Measurements from ENCODE around the gene SSBP2.

The SSBP2 gene

DNA sequence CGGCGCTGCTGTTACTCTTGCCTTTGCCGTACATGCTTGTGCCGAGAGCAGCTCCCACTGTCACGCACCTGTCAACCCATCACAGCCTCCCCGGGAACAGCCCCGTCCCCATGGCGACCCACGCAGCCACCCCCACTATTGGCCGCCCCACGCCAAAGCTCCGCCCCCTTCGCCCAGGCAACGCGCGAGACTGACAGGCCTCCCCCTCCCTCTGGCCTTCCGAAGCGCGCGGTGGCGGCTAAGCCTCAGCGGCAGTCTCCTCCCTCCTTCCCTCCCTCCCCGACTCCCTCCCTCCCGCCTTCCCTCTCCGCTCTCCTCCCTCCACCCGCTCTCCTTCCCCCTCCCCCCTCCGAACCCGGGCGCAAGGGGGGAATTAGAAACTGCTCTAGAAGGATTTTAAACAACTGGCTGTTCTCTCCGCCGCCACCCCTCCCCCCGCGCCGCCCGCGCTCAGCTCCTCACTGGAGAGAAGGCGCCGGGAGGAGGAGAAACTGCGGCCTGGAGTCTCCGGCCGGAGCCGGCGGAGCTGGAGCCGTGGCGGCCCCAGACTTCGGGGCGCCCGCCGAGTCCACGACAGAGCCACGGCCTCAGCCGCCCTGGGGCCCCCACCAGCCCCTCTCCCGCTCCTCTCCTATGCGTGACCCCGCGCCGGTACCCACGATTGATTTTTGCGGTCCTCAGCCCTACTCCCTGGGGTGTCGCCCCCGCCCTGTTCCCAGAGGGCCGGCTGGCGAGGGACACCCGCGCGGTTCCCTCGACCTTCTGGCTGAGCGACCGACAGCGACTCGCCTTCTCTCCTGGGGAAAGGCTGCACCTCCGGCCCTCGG, at the start of gene SSBP2:
Gene SSBP2, minus strand, starts transcription at position 89 of the 827 bp plus-strand sequence. Its CDS starts 55 bp downstream, at position 34.
- peaks cover 53% of the 10 kb centered on the region for H3K4me1 ChIP-seq (ENCODE audit: control insufficient read depth, insufficient read depth, low read length)
- peak within 1 kb of the TSS; percentile 96 for H3K4me3 ChIP-seq (ENCODE audit: low read depth, low read length)

DNA sequence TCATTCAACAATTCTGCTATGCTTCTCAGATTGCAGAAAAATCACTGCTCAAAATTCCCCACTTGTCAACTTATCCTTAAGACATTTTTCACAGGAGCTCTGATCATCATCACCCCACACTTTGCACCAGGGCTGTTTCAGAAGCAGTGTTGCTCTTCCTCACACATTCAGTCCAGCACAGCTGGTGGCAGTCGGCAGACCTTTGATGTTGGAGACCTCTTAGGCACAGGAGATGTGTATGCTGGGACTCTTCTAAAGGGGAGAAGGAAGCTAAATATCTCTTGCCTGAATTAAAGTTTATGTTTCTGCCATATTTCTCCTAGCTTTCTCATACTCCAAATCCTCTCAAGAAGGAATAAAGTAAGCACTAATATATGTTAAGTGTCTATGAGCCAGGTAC, 44.8 kb upstream of the SSBP2 start:
- H3K4me3 ChIP-seq (ENCODE audit: low read depth, low read length): no peak overlapping the region
- peaks cover 19% of the 10 kb centered on the region; the same call in 1 of the 2 replicates for H3K4me1 ChIP-seq (ENCODE audit: control insufficient read depth, insufficient read depth, low read length)
- no peak overlapping the region for H3K27ac ChIP-seq (ENCODE audit: low read depth, low read length)
- no peak overlapping the region for H3K9ac ChIP-seq (ENCODE audit: low read depth, low read length)
- H3K9me3 ChIP-seq (ENCODE audit: control insufficient read depth, insufficient read depth, low read length): no peaks in the 10 kb centered on the region
- no peaks in the 10 kb centered on the region for H3K36me3 ChIP-seq (ENCODE audit: control insufficient read depth, insufficient read depth, low read length)
- no peaks in the 10 kb centered on the region for H3K27me3 ChIP-seq (ENCODE audit: control insufficient read depth, insufficient read depth, low read length)

More for the DNA sequence above, at the start of gene SSBP2:
- Histone ChIP-seq H3K9me3 (ENCODE audit: control insufficient read depth, insufficient read depth, low read length) (no peaks in the 10 kb centered on the region), H3K36me3 (ENCODE audit: control insufficient read depth, insufficient read depth, low read length) (no peaks in the 10 kb centered on the region), H3K27ac (ENCODE audit: low read depth, low read length) (peak within 1 kb of the TSS; percentile 79), H3K9ac (ENCODE audit: low read depth, low read length) (peak within 1 kb of the TSS; percentile 54), H3K27me3 (ENCODE audit: control insufficient read depth, insufficient read depth, low read length) (peaks cover 16% of the 10 kb centered on the region)

- H3K4me1 ChIP-seq (ENCODE audit: control insufficient read depth, insufficient read depth, low read length): peaks cover 19% of the 10 kb centered on the region; the same call in 1 of the 2 replicates
- H3K27ac ChIP-seq (ENCODE audit: low read depth, low read length): no peak overlapping the region
- H3K9ac ChIP-seq (ENCODE audit: low read depth, low read length): no peak overlapping the region
- no peaks in the 10 kb centered on the region for H3K27me3 ChIP-seq (ENCODE audit: control insufficient read depth, insufficient read depth, low read length)
- H3K36me3 ChIP-seq (ENCODE audit: control insufficient read depth, insufficient read depth, low read length): no peaks in the 10 kb centered on the region
- H3K4me3 ChIP-seq (ENCODE audit: low read depth, low read length): no peak overlapping the region
- no peaks in the 10 kb centered on the region for H3K9me3 ChIP-seq (ENCODE audit: control insufficient read depth, insufficient read depth, low read length)
These were observed 43.3 kb upstream of the SSBP2 start for GRCh38 chr5:81794226-81794625.

DNA sequence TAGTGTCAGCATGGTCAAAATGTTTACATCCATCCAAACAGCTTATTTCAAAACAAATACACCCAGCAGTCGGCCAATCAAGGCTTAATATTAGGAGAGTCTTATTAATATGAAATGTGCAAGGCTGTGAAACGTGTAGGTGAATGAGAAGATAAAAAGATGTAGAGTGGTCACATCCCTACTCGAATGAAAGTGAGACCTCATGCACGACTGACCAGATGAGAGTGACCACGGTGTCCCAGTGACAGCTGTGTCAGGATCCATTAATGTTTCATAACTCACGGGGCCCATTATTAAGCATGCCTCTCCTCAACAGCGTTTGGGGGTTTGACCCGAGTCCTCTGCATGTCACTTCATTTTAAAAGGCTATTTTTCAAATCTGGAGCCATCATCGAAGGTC, 39.4 kb upstream of the SSBP2 start:
- Histone ChIP-seq H3K9ac (ENCODE audit: low read depth, low read length) (no peak overlapping the region), H3K27me3 (ENCODE audit: control insufficient read depth, insufficient read depth, low read length) (no peaks in the 10 kb centered on the region), H3K9me3 (ENCODE audit: control insufficient read depth, insufficient read depth, low read length) (no peaks in the 10 kb centered on the region), H3K27ac (ENCODE audit: low read depth, low read length) (no peak overlapping the region), H3K4me3 (ENCODE audit: low read depth, low read length) (no peak overlapping the region), H3K36me3 (ENCODE audit: control insufficient read depth, insufficient read depth, low read length) (no peaks in the 10 kb centered on the region), H3K4me1 (ENCODE audit: control insufficient read depth, insufficient read depth, low read length) (peaks cover 31% of the 10 kb centered on the region)

DNA sequence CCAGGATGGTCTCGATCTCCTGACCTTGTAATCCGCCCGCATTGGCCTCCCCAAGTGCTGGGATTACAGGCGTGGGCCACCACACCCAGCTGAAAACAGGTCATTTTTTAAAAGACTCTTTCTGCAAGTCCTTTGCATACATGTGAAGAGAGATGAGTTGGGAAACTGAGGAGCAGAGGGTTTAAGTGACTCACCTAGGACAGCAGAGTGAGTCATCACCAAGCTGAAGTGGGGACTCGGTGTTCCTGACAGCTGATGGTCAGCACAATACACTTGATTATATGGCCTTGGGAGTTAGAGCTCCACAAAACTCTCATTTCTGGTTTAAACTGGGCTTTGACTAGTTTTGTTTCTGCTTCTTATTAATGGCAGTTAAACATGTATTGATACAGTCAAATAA, 38.1 kb upstream of the SSBP2 start:
- H3K4me1 ChIP-seq (ENCODE audit: control insufficient read depth, insufficient read depth, low read length): peaks cover 28% of the 10 kb centered on the region
- H3K36me3 ChIP-seq (ENCODE audit: control insufficient read depth, insufficient read depth, low read length): no peaks in the 10 kb centered on the region
- H3K27me3 ChIP-seq (ENCODE audit: control insufficient read depth, insufficient read depth, low read length): no peaks in the 10 kb centered on the region
- no peak overlapping the region for H3K4me3 ChIP-seq (ENCODE audit: low read depth, low read length)
- peak overlapping the region; percentile 18 for H3K27ac ChIP-seq (ENCODE audit: low read depth, low read length)
- no peak overlapping the region for H3K9ac ChIP-seq (ENCODE audit: low read depth, low read length)
- no peaks in the 10 kb centered on the region for H3K9me3 ChIP-seq (ENCODE audit: control insufficient read depth, insufficient read depth, low read length)

GRCh38 chr5:81788329-81788728, 37.4 kb upstream of the SSBP2 start:
- Histone ChIP-seq H3K9ac (ENCODE audit: low read depth, low read length) (no peak overlapping the region), H3K9me3 (ENCODE audit: control insufficient read depth, insufficient read depth, low read length) (no peaks in the 10 kb centered on the region), H3K4me3 (ENCODE audit: low read depth, low read length) (no peak overlapping the region), H3K27ac (ENCODE audit: low read depth, low read length) (peak overlapping the region; percentile 51), H3K27me3 (ENCODE audit: control insufficient read depth, insufficient read depth, low read length) (no peaks in the 10 kb centered on the region), H3K36me3 (ENCODE audit: control insufficient read depth, insufficient read depth, low read length) (no peaks in the 10 kb centered on the region), H3K4me1 (ENCODE audit: control insufficient read depth, insufficient read depth, low read length) (peaks cover 24% of the 10 kb centered on the region)

- Histone ChIP-seq H3K9ac (ENCODE audit: low read depth, low read length) (no peak overlapping the region), H3K4me3 (ENCODE audit: low read depth, low read length) (peak overlapping the region; percentile 3; the same call in 1 of the 2 replicates), H3K4me1 (ENCODE audit: control insufficient read depth, insufficient read depth, low read length) (peaks cover 24% of the 10 kb centered on the region), H3K27me3 (ENCODE audit: control insufficient read depth, insufficient read depth, low read length) (no peaks in the 10 kb centered on the region), H3K27ac (ENCODE audit: low read depth, low read length) (peak overlapping the region; percentile 51), H3K36me3 (ENCODE audit: control insufficient read depth, insufficient read depth, low read length) (no peaks in the 10 kb centered on the region), H3K9me3 (ENCODE audit: control insufficient read depth, insufficient read depth, low read length) (no peaks in the 10 kb centered on the region)
These were observed 36.8 kb upstream of the SSBP2 start for GRCh38 chr5:81787474-81788242.

DNA sequence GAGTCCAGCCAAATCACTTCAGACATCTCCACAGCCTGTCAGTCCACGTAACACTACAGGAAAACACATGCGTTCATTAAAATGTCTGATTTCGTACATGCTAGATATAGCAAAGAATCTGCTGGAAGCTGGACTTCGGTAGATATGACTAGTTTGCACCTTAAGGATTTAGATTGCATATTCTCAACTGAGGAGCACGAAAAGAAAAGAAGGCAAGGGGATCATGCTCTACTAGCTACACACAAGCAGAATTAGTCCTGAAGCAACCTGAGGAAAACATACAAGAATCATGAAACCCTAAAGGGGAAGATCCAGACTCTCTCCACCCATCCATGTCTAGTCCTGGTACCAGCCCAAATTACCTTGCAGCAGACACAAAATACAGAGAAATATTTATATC, 36.1 kb upstream of the SSBP2 start:
- no peaks in the 10 kb centered on the region for H3K9me3 ChIP-seq (ENCODE audit: control insufficient read depth, insufficient read depth, low read length)
- H3K27ac ChIP-seq (ENCODE audit: low read depth, low read length): no peak overlapping the region

GRCh38 chr5:81786496-81786895, 35.6 kb upstream of the SSBP2 start:
- no peak overlapping the region for H3K27ac ChIP-seq (ENCODE audit: low read depth, low read length)
- peaks cover 24% of the 10 kb centered on the region for H3K4me1 ChIP-seq (ENCODE audit: control insufficient read depth, insufficient read depth, low read length)
- no peak overlapping the region for H3K9ac ChIP-seq (ENCODE audit: low read depth, low read length)

More for the DNA sequence above, 36.1 kb upstream of the SSBP2 start:
- Histone ChIP-seq H3K4me3 (ENCODE audit: low read depth, low read length) (peak overlapping the region; percentile 6; the same call in 1 of the 2 replicates), H3K36me3 (ENCODE audit: control insufficient read depth, insufficient read depth, low read length) (no peaks in the 10 kb centered on the region), H3K9ac (ENCODE audit: low read depth, low read length) (no peak overlapping the region), H3K27me3 (ENCODE audit: control insufficient read depth, insufficient read depth, low read length) (no peaks in the 10 kb centered on the region), H3K4me1 (ENCODE audit: control insufficient read depth, insufficient read depth, low read length) (peaks cover 24% of the 10 kb centered on the region)

DNA sequence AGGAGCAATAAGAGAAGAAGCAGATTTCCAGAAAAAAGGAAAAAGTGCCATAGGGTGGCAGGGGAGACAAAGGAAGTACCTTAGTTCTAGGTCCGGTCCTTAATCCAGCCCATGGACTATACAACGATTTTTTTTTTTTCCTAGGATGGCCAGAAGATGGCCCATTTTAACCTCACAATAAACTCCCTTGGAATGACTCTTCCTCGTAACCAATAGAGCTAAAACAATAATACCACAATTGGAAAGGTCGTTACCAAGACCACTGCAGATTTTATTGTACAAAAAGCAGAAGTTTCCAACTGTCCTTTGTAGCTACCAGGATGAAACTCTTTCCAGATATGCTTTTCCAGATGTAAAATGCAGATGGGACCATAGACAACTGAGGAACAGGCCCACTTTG, 34.4 kb upstream of the SSBP2 start:
- Histone ChIP-seq H3K4me1 (ENCODE audit: control insufficient read depth, insufficient read depth, low read length) (peaks cover 24% of the 10 kb centered on the region), H3K9me3 (ENCODE audit: control insufficient read depth, insufficient read depth, low read length) (no peaks in the 10 kb centered on the region), H3K27me3 (ENCODE audit: control insufficient read depth, insufficient read depth, low read length) (no peaks in the 10 kb centered on the region), H3K27ac (ENCODE audit: low read depth, low read length) (no peak overlapping the region), H3K36me3 (ENCODE audit: control insufficient read depth, insufficient read depth, low read length) (no peaks in the 10 kb centered on the region), H3K9ac (ENCODE audit: low read depth, low read length) (no peak overlapping the region), H3K4me3 (ENCODE audit: low read depth, low read length) (no peak overlapping the region)

More at GRCh38 chr5:81786496-81786895, 35.6 kb upstream of the SSBP2 start:
- H3K9me3 ChIP-seq (ENCODE audit: control insufficient read depth, insufficient read depth, low read length): no peaks in the 10 kb centered on the region
- H3K4me3 ChIP-seq (ENCODE audit: low read depth, low read length): 0 out of 2 replicates have a peak overlapping the region, but pooled peaks have one; percentile 6
- no peaks in the 10 kb centered on the region for H3K27me3 ChIP-seq (ENCODE audit: control insufficient read depth, insufficient read depth, low read length)
- no peaks in the 10 kb centered on the region for H3K36me3 ChIP-seq (ENCODE audit: control insufficient read depth, insufficient read depth, low read length)

DNA sequence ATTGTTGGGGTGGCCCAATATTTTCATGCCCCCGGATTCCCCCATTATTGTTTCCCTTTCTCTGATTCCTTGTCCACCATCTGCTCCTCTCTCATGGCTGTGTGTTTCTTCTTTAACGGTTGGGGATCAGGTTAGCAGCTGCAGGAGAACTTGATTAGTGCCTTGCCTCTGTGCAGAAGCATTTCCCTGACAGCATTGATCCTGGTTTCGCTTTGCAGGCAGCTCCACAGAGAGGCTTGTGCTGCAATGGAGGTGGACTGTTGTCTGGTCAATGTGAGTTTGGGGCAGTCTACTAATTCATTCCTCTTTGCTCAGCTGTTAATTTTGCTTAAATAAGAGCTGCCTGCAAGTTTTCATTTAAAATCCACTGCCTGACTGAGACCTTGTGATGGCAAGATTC, 32.5 kb upstream of the SSBP2 start:
- H3K4me1 ChIP-seq (ENCODE audit: control insufficient read depth, insufficient read depth, low read length): peaks cover 29% of the 10 kb centered on the region
- H3K36me3 ChIP-seq (ENCODE audit: control insufficient read depth, insufficient read depth, low read length): no peaks in the 10 kb centered on the region
- no peak overlapping the region for H3K4me3 ChIP-seq (ENCODE audit: low read depth, low read length)
- H3K27me3 ChIP-seq (ENCODE audit: control insufficient read depth, insufficient read depth, low read length): no peaks in the 10 kb centered on the region
- H3K27ac ChIP-seq (ENCODE audit: low read depth, low read length): no peak overlapping the region
- H3K9ac ChIP-seq (ENCODE audit: low read depth, low read length): no peak overlapping the region
- H3K9me3 ChIP-seq (ENCODE audit: control insufficient read depth, insufficient read depth, low read length): no peaks in the 10 kb centered on the region
